RPMI8226 (cell line): ENCODE results near the gene ANKRD33B.

Source experiments
- DNase-seq: peaks from one replicate; pipeline ENCODE4 v3.0.0-alpha.2; 2015

ANKRD33B gene

GRCh38 chr5:10702911-10703491, 139.1 kb downstream of the ANKRD33B start:
- no peak for DNase-seq

GRCh38 chr5:10703676-10704075, 139.8 kb downstream of the ANKRD33B start:
- no peak for DNase-seq

- no peak for DNase-seq
Measured at GRCh38 chr5:10704949-10705621, 141.2 kb downstream of the ANKRD33B start.

GRCh38 chr5:10705747-10706146, 141.9 kb downstream of the ANKRD33B start:
- no peak for DNase-seq

GRCh38 chr5:10706326-10706725, 142.5 kb downstream of the ANKRD33B start:
- no peak for DNase-seq
